ENCODE measurements around the gene CCAR1.

- TF ChIP-seq CTCF (conservative IDR thresholded peaks at IDR 0.05; ENCODE audit: low read length) (no peak), EZH2phosphoT487 (IDR thresholded peaks at IDR 0.05; ENCODE audit: borderline replicate concordance) (no peak)
Observed at GRCh38 chr10:68756766-68757165, 35.7 kb downstream of the CCAR1 start.

All from Loucy (cell line).